Retinal pigment epithelial cell (primary cell): ENCODE measurements around the gene HMG20A.

Experiments
- DNase-seq: peaks from one replicate; pipeline ENCODE4 v3.0.0-alpha.2; 2010; ENCODE audit warnings: low read depth
- H3K4me3 ChIP-seq: 2 replicates; pipeline ENCODE4 v1.5.1; 2011; ENCODE audit warnings: mild to moderate bottlenecking, low read length, control low read depth, moderate library complexity
- TF ChIP-seq, protein P1 (sequence below): conservative IDR thresholded peaks from 2 replicates; pipeline ENCODE4 v1.5.1; 2011; ENCODE audit warnings: low read depth, low read length, control low read depth, inconsistent platforms

Gene HMG20A

DNA sequence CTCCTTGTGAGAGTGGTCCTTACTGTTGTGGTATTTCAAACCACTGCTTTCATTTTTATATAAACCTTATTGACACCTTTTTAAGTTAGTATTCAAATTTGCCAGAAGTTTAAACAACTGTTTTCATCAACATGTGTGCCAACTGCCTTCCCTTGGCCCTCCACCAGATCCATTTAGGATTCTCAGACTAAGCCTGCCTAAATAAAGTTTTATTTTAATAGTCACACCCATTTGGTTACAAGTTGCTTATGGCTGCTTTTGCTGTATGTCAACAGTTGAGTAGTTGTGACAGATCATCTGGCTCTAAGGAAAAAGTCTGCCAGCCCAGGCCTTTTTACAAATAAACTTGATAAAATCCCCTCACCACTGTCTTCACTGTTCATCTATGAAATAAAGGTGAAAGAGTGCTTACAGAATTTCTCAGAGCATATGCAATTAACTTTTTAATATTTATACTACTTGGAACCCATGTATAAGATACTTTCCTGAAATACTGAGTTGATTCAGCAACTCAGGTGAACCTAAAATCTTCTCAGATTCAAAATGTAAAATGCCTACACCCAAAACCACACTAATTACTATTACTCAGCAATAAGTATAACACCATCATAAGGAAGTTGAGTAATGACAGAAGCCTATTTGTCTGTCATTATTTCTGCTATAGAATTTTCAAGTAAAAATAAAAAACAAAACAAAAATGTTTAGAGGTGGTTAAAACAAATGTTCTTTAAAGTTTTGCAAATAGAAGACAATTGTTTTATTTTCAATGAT is 35.9 kb upstream of the HMG20A start:
- DNase-seq: no peak
- H3K4me3 ChIP-seq: no peak overlapping the region
- TF ChIP-seq, protein P1, sequence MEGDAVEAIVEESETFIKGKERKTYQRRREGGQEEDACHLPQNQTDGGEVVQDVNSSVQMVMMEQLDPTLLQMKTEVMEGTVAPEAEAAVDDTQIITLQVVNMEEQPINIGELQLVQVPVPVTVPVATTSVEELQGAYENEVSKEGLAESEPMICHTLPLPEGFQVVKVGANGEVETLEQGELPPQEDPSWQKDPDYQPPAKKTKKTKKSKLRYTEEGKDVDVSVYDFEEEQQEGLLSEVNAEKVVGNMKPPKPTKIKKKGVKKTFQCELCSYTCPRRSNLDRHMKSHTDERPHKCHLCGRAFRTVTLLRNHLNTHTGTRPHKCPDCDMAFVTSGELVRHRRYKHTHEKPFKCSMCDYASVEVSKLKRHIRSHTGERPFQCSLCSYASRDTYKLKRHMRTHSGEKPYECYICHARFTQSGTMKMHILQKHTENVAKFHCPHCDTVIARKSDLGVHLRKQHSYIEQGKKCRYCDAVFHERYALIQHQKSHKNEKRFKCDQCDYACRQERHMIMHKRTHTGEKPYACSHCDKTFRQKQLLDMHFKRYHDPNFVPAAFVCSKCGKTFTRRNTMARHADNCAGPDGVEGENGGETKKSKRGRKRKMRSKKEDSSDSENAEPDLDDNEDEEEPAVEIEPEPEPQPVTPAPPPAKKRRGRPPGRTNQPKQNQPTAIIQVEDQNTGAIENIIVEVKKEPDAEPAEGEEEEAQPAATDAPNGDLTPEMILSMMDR: no peak

DNA sequence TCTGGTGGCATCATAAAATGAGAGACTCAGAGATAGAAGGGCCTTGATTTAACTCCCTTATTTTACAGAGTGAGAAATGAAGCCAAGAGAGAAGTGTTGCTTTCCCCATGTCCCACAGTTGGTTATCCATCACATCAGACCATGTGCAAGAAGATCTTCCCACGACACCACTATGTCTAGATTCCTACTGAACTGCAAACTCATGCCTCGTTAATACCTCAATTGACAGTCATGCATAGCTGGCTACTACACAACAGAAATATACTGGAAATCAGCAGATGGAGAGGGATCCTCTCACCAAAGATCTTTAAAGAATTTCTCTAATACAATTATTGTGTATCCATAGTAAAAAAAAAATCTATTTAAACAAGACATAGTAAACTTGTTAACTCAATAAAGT is 34.1 kb upstream of the HMG20A start:
- H3K4me3 ChIP-seq: no peak overlapping the region
- TF ChIP-seq, protein P1: no peak
- DNase-seq: no peak

- TF ChIP-seq, protein P1: no peak
- H3K4me3 ChIP-seq: no peak overlapping the region
- DNase-seq: no peak
Observed at GRCh38 chr15:77387365-77388105, 33.2 kb upstream of the HMG20A start.

DNA sequence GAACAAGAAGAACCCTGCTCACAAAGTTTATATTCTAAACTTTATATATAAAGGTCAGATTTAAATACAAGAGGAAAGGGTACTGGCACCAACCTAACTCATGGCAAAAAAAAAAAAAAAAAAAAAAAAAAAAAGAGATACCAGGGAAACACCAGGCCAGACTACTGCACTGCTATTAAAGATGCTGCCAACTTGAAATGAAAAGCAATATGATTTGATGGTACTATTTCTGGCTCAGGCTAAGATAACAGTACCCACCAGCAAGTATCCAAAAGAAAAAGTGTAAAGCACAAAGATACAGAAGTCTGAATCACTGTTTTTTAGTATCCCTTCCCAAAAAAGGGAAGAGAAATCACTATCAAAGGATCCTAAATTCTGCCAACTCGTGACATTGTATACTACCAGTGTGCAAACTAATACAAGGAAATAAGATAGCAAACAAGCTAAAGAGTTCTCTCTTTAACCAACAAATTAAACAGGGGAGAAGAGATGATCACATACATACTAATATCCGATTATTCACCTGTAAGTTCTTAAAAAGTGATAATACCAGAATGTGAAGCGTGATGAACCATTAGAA is 29.2 kb upstream of the HMG20A start:
- DNase-seq: no peak
- TF ChIP-seq, protein P1: no peak
- H3K4me3 ChIP-seq: no peak overlapping the region

- TF ChIP-seq, protein P1: no peak
- no peak for DNase-seq
Observed at GRCh38 chr15:77392762-77393470, 27.8 kb upstream of the HMG20A start.

DNA sequence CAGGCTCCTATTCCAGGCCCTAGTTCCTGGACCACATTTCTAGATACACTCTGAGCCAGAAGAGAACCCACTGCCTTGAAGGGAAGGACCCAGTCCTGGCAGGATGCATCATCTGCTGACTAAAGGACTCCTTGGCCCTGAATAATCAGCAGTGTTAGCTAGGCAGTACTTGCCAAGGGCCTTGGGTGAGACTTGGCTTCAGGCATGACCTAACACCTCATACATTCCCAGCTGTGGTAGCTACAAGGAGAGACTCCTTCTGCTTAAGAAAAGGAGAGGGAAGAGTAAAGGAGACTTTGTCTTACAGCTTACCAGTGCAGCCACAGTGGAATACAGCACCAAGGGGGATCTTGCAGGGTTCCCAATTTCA is 27.2 kb upstream of the HMG20A start:
- no peak overlapping the region for H3K4me3 ChIP-seq
- DNase-seq: no peak
- TF ChIP-seq, protein P1: no peak

More at GRCh38 chr15:77392762-77393470, 27.8 kb upstream of the HMG20A start:
- H3K4me3 ChIP-seq: no peak overlapping the region
